HG03103 (cell line): ENCODE results near the gene VPS25.

Experiments used
- ATAC-seq: cut with Tn5 transposase; IDR thresholded peaks from one replicate; pipeline ENCODE4 v1.9.1; 2021; ENCODE audit warnings: low read depth; ENCODE audit not compliant: unreplicated experiment

The VPS25 gene

DNA sequence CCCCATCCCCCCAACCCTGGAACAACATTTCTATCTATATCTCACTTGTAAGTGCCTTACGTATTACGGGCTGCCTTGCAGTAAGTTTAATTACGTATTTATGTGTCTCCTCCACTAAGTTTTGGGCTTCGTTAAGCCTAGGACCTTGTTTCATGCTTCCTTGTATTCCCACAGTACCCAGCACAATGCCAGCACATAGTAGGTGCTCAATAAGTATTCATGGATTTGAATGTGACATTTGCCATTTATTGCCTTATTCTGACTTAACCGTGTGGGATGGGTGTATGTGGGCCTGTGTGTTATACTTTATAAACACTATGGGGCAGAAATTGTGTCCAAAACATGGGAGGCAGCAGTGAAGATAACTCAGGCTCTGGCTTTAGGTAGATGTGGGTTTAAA lies 19.3 kb downstream of the VPS25 start:
- ATAC-seq: no peak

DNA sequence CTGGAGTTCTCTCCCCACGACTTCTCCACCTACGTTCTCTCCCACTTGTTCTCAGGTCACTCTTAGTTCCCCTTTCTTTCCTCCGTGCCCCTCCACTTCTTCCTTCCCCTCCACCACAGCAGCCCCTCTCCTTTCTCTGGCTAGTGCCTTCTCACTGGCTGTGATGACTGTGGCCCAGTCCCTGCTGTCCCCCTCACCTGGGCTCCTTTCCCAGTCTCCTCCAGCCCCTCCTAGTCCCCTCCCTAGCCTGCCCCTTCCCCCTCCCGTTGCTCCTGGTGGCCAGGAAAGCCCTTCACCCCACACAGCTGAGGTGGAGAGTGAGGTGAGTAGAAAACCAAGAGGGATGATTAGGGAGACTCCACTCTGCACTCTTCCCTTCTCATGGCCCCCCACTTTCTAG lies 21.8 kb downstream of the VPS25 start:
- ATAC-seq: no peak

DNA sequence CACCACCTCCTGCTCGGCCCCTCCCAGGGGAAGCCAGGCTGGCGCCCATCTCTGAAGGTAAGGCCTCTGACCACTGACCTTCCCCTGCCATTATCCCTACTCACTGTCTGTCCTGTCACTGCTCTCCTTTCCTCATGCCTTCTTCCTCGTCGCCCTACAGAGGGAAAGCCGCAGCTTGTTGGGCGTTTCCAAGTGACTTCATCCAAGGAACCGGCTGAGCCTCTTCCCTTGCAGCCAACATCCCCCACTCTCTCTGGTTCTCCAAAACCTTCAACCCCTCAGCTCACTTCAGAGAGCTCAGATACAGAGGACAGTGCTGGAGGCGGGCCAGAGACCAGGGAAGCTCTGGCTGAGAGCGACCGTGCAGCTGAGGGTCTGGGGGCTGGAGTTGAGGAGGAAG lies 22.2 kb downstream of the VPS25 start:
- no peak for ATAC-seq

DNA sequence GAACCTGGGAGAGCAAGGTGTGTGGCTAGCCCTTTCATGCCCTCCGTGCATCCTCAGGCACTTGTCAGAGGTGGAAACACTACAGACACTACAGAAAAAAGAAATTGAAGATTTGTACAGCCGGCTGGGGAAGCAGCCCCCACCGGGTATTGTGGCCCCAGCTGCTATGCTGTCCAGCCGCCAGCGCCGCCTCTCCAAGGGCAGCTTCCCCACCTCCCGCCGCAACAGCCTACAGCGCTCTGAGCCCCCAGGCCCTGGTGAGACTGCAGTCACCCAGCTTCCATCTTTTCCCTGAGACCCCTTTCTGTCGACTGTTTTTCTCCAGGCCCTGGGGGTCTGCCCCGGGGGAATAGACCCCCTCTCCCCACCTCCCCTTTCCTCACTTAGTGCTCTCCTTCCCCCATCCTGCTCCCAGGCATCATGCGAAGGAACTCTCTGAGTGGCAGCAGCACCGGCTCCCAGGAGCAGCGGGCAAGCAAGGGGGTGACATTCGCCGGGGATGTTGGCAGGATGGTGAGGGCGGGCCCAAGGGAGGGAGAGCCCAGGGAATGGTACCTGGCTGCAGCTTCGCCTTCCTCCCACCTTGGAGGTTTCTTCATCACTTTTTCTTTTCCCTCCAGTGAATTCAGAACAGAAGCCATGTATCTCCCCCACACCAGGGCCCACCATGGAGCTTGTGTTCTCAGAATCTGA lies 23.0 kb downstream of the VPS25 start:
- no peak for ATAC-seq

DNA sequence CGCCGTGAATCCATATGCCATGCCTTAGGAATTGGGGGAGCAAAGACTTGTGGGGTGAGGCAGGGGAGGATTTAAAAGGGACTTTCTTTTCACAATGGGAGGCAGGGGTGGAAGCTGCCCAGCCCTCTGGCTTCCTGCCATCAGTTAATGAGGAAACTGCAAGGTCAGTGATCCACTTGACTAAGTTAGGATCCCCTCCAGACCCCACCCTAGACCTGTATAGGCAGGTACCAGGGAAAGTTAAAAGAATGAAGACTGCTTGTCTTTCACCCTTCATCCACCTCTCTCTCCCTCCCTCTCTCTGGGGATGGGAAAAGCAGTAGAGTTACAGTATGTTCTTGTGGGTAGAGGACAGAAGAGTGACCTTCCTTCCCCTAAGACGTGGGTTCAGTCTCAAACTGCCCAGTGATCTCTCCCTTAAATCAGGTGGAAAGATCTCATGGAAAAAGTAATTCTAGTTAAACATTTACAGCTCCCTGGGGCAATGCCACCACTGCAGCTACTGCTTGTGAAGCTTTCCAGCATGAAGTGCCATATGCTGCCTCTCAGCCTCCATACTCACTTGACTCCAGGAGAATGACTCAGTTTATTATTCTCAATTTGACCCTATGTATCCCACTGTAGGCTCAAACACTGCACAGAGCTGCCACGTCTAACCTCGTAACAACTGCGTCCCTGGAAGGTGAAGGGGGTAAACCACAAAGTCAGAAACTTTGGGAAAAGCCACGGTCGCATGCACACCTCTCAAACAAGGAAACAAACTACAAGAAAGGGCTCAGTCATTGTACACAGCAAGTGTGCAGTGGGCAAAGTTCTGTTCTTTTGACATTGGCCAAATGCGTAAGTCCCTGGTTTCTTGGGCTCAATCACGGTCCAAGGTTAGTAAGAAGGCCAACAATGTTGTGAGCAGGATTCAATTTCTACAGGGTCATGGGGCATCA lies 24.1 kb downstream of the VPS25 start:
- ATAC-seq: no peak

DNA sequence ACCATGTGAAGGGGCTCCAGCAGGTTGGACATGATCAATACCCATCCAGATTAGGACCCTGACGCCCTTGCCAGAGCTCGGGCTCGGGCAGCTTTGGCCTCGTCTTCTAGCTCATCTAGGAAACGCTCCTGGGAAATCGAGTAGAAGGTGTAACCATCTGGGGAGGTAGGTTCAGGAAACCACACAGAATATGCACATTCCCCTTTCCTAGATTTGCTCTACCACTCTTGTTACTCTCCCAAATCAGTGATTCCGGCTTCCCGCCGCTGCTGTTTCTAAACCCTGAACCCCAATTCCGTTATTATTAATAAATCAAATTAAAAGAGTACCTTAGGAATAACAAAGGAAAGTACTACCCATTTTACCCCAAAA lies 24.7 kb downstream of the VPS25 start:
- no peak for ATAC-seq

DNA sequence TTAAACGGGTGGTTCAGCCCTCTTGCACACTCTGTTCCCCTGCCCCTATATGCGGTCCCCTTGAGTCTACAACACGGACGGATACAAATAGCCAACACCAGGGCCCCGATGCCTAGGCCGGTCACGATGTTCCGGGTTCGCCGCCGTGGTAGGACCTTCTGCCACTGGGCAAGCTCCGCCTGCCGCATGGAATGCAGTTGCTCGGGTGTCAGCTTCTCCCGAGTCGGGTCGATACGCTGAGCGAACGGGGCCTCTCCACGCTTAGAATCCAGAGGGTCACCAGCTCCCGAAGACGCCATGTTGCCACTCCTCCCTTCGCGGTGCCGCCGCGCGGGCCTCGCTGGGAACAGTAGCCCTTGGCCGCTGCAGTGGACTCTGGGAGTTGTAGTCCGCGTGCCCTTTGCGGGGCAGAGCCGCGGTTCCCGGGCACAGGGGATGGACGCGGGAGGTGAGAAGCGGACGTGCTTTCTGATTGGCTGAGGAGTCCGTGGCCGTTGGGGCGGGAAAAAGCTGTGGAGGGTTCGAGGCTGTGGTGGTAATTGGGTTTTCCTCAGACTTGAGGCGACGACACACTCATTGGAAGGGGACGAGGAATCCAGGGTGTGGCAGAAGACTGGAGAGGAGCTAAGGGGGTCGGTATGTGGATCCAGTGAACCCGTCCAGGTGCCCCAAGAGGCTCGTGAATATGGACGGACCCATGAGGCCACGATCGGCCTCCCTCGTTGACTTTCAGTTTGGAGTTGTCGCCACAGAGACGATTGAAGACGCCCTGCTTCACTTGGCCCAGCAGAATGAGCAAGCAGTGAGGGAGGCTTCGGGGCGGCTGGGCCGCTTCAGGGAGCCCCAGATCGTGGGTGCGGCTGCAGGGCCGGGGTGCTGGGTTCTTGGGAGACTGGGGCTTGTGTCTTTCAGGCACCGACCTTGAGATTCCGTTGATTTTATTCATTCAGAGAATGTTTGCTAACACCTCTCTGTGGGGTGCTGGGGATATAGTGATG lies 25.4 kb downstream of the VPS25 start, which contains the start of the genes CNTD1 and COA3:
CNTD1 (plus strand) TSS at position 479 of the 998 bp plus-strand sequence; CDS start at position 686, 207 bp downstream.
COA3 (minus strand) TSS at position 322 of the 998 bp plus-strand sequence; CDS start at position 299, 23 bp downstream.
- ATAC-seq: no peak

DNA sequence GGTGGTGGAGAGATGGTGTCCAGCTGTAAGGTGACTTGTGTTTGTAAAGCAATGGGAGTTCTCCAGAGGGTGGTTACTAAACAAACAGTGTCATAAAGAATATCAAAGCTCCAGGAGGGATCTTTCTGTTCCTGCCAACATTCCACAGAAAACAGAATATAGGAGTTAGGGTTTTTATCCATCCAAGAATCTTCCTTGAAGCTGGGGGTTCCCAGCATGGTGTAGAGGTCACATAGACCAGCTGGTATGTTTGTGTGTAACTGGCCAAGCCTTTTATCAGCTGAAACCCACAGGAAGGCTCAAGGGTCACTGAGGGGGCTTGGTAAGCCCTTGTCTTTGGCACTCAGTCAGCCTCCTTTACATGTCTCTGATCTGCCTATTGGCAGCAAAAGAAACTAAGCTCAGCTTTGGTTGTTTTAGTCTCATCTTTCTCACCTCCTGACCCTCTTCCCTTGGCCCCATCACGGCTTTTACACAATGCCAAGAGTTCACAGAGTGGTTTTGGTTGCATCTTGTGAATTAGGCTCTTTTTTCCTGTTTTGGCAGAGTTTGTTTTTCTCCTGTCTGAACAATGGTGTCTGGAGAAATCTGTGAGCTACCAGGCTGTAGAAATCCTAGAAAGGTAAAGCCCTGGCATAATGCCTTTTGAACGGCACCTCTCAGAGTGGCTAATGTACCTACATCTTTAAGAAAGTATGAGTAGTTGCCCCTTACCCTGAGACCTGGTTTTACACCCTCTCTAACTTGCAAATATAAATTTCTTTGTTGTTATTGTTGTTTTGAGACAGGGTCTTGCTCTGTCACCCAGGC lies 30.0 kb downstream of the VPS25 start:
- ATAC-seq: no peak

DNA sequence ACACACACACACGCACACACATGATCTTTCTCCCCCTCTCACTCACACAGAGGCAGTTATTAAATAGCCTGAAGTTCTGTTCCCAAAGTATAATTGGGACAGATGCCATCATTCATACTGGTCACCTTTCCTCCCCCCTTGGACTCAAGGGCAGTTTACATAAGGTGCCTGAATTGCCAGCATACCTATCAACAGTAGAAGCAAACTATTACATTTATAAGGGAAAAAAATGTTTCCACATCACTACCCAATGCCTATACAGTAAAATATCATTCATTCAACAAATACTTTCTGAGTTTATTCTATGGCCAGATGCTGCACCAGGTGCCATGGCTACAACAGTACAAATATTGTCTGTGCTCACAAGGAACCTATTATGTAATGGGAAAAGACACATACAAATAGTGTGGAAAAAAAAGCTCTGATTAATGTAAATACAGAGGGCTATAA lies 31.7 kb downstream of the VPS25 start:
- no peak for ATAC-seq

DNA sequence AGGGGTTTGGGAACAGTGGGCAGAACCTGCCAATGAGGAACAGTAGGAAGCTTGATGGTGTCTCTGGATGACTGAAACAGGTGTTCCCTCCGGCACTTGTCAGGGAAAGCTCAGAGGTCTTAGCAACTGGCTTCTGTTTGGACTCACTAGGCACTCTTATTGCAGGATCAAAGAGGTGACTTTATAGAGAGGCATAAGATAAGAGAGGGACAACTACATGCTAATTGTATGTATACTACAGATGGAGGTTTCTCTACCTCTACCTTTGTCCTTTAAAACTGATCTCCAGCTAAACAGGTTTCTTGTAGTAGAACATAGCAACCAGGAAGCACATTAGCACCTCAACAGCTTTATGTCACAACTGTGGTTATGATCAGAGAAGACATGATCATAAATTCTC lies 33.0 kb downstream of the VPS25 start:
- no peak for ATAC-seq

DNA sequence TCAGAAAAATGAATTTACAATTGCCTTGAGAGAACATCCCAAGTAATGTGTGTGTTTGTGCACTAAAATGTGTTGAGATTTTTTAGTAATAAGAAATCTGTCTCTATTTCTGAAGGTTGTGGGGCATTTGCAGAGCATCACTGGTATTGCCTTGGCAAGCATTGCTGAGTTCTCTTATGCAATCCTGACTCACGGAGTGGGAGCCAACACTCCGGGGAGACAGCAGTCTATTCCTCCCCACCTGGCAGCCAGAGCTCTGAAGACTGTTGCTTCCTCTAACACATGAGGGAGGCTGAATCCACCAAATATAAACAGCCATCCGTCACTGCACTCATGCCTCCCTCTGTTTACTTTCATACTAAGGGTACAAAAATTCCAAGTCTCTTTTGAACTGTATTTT lies 36.0 kb downstream of the VPS25 start:
- ATAC-seq: no peak

DNA sequence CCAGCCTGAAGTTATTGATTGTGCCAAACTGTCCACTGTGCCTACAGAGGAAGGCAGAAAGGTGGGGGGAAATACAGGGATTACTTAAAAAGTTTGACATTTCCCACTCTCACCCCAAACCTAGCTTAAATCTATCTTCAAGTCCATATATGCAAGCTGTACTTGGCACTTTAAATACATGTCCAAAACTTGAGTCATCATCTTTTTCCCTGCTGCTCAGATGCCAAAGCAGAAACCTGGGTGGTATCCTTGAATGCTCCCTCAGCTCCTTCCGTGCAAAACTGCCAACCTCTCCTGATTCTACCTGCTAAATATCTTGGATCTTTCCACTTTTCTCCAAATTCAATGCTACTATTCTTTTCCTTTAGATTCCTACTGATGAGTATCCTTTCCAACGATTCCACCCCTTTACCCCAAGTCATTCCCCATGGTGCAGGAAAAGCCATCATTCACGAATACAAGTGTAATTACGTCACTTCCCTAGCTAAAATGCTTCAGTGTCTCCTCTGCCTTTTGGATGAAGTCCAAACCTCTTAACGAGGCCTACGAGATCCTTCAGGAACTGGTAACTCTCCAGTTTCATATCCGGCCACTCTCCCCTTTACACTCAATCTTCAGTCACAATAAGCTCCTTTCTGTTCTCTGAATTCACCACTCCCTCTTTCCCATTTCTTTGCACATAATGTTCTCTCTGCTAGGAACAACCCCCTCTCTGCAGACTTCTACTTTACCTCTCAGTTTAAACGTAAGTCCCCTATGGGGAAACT lies 41.6 kb downstream of the VPS25 start:
- no peak for ATAC-seq

DNA sequence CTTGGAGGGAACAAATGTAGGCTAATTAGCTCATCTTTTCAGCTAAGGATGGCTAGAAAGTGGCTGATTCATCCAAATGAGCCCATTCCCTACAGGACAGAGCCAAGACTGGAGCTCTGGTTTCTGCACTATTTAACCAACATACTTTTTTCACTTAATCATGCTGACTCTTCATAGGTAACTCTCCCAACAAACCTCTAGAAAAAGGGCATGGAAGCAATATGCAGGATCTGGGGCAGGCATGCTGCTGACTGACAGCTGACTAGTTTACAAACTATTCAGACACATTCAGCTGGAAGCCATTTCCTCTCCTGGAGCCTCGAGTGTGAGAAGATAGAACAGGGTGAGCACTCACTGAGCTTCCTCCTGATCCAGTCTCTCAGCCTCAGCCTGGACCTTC lies 44.6 kb downstream of the VPS25 start:
- no peak for ATAC-seq

DNA sequence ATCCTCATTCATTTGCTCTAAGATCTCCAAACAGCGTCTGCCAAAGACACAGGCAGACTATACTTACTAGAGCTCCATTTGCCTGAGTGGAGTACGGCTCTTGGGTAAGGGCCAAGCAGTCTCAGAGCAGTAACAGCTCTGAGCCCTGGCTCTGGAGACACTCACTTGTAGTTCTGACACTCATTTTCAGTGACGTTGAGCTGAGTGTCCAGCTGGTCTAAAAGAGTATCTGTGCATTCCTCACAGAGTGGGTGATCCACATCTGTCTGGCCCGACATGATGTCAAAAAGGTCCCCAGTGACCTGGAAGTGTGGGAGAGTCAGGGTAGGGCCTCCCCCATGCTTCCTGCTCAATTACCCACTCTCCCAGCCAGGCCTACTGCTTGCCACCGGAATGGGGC lies 45.1 kb downstream of the VPS25 start:
- ATAC-seq: no peak

DNA sequence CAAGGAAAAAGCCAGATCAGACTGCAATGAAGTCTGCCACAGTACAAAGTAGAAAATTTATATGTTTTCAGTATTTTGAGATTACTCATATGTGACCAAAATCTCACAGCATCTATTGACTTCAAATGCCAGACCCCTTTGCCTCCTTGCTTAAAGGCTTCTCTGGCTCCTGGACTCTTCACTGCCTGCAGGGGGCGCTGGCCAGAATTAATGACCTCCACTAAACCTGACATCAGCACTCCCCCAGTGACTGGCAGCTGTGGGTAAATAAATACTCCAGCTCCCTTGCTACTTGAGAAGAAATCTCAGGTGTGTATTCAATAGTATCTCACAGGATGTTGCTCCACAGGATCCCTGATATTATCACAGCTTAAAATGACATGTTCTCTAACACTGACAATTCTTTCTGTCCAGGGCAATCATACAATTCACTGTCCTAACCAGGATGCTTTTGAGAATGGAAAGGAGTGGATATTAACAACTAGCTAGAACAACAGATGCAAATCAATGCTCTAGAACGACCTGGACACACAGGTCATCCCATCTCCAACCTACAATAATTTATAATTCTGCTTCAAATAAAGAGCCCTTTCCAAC lies 46.8 kb downstream of the VPS25 start:
- no peak for ATAC-seq

DNA sequence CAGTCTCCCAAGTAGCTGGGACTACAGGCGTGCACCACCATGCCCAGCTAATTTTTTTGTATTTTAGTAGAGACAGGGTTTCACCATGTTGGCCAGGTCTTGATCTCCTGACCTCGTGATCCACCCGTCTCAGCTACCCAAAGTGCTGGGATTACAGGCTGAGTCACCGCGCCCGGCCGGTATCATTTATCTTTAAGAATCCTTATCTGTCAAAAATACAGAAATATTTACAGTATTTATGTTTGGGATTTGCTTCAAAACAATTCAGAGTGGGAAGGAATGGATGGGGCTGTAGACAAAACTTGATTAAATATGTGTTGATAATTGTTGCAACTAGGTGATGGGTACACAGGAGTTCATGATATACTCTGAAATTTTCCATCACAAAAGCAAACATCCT lies 47.9 kb downstream of the VPS25 start:
- ATAC-seq: no peak

DNA sequence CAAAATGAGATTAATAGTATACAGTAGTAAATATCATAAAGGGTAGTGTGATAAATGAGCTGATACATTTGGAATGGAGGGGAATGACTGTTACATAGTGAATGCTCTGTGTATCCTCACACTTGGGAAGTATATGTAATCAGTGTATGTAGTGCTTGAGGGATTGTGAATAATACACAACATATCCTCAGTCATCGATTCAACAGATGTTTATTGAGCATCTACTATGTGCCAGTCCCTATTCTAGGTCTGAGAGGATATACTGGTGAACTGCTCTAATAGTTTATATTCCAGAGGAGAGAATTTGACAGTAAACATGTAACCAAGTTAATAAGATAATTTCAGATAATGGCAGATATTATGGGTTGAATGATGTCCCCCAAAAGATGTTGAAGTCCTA lies 54.2 kb downstream of the VPS25 start:
- ATAC-seq: no peak
